ENCODE measurements around the gene AP3S2. TPM values are rescaled to one million over a fixed set of nuclear protein-coding genes. Genes with fewer than 3 reads are reported as not detected.

The AP3S2 gene
- total and polyA plus RNA-seq, 2 of the 13 experiments (the other 11 are each of a cell fraction or from before 2014, with no cell fraction given), result 17.6 to 44.4 TPM

DNA sequence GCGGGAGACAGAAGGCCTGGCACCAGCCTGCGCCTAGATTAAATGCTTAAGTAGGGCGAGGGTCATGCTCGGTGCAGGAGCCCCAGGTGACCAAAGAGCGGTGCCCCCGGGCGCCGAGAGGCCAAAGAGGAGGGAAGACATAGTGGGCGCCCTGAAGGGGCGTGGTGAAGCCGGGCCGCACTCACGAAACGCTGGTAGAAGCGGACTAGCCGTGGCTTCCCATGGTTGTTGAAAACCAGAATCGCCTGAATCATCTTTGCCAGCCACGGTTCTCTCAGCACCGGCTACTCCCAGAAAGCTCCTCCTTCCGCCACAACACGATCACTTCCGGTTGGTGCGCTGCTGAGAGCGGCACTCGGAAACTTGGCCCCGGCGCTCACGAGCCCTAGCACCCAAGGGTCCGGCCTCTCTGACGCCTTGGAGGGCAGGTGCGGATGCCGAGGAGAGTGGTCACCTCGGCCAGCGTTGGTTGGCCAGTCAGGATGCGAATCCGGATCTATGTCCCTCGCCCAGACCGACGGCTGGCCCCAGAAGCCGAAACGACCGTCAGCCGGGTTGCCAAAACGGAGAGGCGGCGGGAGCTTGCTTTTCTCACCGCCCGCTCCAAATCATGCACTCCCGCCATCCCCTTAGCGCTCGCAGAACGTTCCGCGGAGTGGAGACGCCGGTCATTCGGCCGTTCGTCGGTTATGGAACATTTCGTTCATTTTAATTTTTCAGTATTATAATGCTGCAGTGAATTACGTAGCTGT is at the start of gene AP3S2 (continued):
- peak; percentile 84 for TF ChIP-seq ZNF724P (CRISPR knock-in tag; IDR thresholded peaks at IDR 0.05; ENCODE audit: borderline replicate concordance)
- TF ChIP-seq GATAD1 (CRISPR knock-in tag; IDR thresholded peaks at IDR 0.05), result peak; percentile 99
- TF ChIP-seq, protein P1, sequence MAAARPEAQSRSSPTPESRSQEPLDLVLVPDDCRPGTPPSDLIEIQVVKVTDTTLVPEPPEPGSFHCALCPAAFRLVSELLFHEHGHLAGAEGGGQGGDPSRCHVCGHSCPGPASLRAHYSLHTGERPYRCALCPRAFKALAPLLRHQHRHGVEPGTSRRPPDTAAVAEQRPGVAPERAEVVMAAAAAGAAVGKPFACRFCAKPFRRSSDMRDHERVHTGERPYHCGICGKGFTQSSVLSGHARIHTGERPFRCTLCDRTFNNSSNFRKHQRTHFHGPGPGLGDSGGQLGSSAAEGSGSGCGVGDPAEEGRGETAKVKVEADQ (CRISPR knock-in tag; IDR thresholded peaks at IDR 0.05; ENCODE audit: borderline replicate concordance), result peak; percentile 94
- no peak for TF ChIP-seq ZNF816 (CRISPR knock-in tag; IDR thresholded peaks at IDR 0.05; ENCODE audit: borderline replicate concordance)
- TF ChIP-seq, protein P2, sequence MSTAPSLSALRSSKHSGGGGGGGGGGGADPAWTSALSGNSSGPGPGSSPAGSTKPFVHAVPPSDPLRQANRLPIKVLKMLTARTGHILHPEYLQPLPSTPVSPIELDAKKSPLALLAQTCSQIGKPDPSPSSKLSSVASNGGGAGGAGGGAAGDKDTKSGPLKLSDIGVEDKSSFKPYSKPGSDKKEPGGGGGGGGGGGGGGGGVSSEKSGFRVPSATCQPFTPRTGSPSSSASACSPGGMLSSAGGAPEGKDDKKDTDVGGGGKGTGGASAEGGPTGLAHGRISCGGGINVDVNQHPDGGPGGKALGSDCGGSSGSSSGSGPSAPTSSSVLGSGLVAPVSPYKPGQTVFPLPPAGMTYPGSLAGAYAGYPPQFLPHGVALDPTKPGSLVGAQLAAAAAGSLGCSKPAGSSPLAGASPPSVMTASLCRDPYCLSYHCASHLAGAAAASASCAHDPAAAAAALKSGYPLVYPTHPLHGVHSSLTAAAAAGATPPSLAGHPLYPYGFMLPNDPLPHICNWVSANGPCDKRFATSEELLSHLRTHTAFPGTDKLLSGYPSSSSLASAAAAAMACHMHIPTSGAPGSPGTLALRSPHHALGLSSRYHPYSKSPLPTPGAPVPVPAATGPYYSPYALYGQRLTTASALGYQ (CRISPR knock-in tag; IDR thresholded peaks at IDR 0.05), result peak; percentile 64; the same call in 1 of the 2 replicates
- TF ChIP-seq SMYD3 (CRISPR knock-in tag; IDR thresholded peaks at IDR 0.05), result peak; percentile 86; the same call in 1 of the 2 replicates
- TF ChIP-seq ZNF558 (CRISPR knock-in tag; IDR thresholded peaks at IDR 0.05; ENCODE audit: borderline replicate concordance), result peak; percentile 44
- TF ChIP-seq ZNF747 (CRISPR knock-in tag; IDR thresholded peaks at IDR 0.05; ENCODE audit: borderline replicate concordance), result peak; percentile 79; the same call in 1 of the 2 replicates
- TF ChIP-seq, protein P3, sequence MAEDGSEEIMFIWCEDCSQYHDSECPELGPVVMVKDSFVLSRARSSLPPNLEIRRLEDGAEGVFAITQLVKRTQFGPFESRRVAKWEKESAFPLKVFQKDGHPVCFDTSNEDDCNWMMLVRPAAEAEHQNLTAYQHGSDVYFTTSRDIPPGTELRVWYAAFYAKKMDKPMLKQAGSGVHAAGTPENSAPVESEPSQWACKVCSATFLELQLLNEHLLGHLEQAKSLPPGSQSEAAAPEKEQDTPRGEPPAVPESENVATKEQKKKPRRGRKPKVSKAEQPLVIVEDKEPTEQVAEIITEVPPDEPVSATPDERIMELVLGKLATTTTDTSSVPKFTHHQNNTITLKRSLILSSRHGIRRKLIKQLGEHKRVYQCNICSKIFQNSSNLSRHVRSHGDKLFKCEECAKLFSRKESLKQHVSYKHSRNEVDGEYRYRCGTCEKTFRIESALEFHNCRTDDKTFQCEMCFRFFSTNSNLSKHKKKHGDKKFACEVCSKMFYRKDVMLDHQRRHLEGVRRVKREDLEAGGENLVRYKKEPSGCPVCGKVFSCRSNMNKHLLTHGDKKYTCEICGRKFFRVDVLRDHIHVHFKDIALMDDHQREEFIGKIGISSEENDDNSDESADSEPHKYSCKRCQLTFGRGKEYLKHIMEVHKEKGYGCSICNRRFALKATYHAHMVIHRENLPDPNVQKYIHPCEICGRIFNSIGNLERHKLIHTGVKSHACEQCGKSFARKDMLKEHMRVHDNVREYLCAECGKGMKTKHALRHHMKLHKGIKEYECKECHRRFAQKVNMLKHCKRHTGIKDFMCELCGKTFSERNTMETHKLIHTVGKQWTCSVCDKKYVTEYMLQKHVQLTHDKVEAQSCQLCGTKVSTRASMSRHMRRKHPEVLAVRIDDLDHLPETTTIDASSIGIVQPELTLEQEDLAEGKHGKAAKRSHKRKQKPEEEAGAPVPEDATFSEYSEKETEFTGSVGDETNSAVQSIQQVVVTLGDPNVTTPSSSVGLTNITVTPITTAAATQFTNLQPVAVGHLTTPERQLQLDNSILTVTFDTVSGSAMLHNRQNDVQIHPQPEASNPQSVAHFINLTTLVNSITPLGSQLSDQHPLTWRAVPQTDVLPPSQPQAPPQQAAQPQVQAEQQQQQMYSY (CRISPR knock-in tag; IDR thresholded peaks at IDR 0.05), result peak; percentile 59; the same call in 1 of the 2 replicates
- TF ChIP-seq ZNF33A (CRISPR knock-in tag; IDR thresholded peaks at IDR 0.05; ENCODE audit: borderline replicate concordance), result no peak
- TF ChIP-seq SRY (CRISPR knock-in tag; IDR thresholded peaks at IDR 0.05), result peak; percentile 76; the same call in 1 of the 2 replicates
- no peak; the same call in 1 of the 2 replicates for TF ChIP-seq NR2F2 (IDR thresholded peaks at IDR 0.05; ENCODE audit: borderline replicate concordance, low read depth)
- TF ChIP-seq, protein P4, sequence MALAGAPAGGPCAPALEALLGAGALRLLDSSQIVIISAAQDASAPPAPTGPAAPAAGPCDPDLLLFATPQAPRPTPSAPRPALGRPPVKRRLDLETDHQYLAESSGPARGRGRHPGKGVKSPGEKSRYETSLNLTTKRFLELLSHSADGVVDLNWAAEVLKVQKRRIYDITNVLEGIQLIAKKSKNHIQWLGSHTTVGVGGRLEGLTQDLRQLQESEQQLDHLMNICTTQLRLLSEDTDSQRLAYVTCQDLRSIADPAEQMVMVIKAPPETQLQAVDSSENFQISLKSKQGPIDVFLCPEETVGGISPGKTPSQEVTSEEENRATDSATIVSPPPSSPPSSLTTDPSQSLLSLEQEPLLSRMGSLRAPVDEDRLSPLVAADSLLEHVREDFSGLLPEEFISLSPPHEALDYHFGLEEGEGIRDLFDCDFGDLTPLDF (CRISPR knock-in tag; IDR thresholded peaks at IDR 0.05), result peak; percentile 60
- 0 out of 2 replicates have a peak, but pooled peaks have one; percentile 57 for TF ChIP-seq REL (CRISPR knock-in tag; conservative IDR thresholded peaks at IDR 0.05)
- peak; percentile 36; the same call in 1 of the 2 replicates for TF ChIP-seq EED (CRISPR knock-in tag; IDR thresholded peaks at IDR 0.05)
- peak; percentile 81 for TF ChIP-seq ZNF773 (CRISPR knock-in tag; IDR thresholded peaks at IDR 0.05; ENCODE audit: borderline replicate concordance)
- TF ChIP-seq ZNF713 (CRISPR knock-in tag; IDR thresholded peaks at IDR 0.05), result peak; percentile 62; the same call in 1 of the 2 replicates
- peak; percentile 97 for TF ChIP-seq RXRA (CRISPR knock-in tag; IDR thresholded peaks at IDR 0.05)

Measured in HepG2 (cell line).